KMS-11 (cell line): ENCODE results near the gene HLF.

ENCODE experiments used
- H2AFZ ChIP-seq: fragments of 200-600 bp; sonication (generic); 2 replicates; pipeline ENCODE4 v1.6.1; 2016; ENCODE audit warnings: antibody characterized with exemption, mixed run types, low read depth
- H3K27ac ChIP-seq: fragments of 200-600 bp; sonication (generic); 2 replicates; pipeline ENCODE4 v1.6.1; 2016; ENCODE audit warnings: mild to moderate bottlenecking, mixed run types
- H3K27me3 ChIP-seq: fragments of 200-600 bp; sonication (generic); 2 replicates; pipeline ENCODE4 v1.6.1; 2017; ENCODE audit warnings: mild to moderate bottlenecking, low read depth, mixed run types, moderate library complexity; ENCODE audit not compliant: insufficient read depth
- H3K36me3 ChIP-seq: fragments of 200-600 bp; sonication (generic); 2 replicates; pipeline ENCODE4 v1.6.1; 2017; ENCODE audit warnings: mild to moderate bottlenecking, mixed run types; ENCODE audit not compliant: insufficient read depth
- H3K4me1 ChIP-seq: fragments of 200-600 bp; sonication (generic); 2 replicates; pipeline ENCODE4 v1.6.1; 2016; ENCODE audit warnings: mild to moderate bottlenecking, low read depth, mixed run types; ENCODE audit not compliant: poor library complexity, severe bottlenecking
- H3K4me2 ChIP-seq: fragments of 200-600 bp; sonication (generic); 2 replicates; pipeline ENCODE4 v1.7.0; 2016; ENCODE audit warnings: mild to moderate bottlenecking, mixed run types
- H3K4me3 ChIP-seq: fragments of 200-600 bp; sonication (generic); IDR thresholded peaks from 2 replicates; pipeline ENCODE4 v1.6.1; 2017; ENCODE audit warnings: low read depth, low read length, mixed read lengths; ENCODE audit not compliant: insufficient read depth
- H3K79me2 ChIP-seq: fragments of 200-600 bp; sonication (generic); 2 replicates; pipeline ENCODE4 v1.6.1; 2016; ENCODE audit warnings: low read depth, mixed run types; ENCODE audit not compliant: insufficient read depth
- H3K9ac ChIP-seq: fragments of 200-600 bp; sonication (generic); 2 replicates; pipeline ENCODE4 v1.6.1; 2016; ENCODE audit warnings: mild to moderate bottlenecking, mixed run types
- H4K20me1 ChIP-seq: fragments of 200-600 bp; sonication (generic); 2 replicates; pipeline ENCODE4 v1.6.1; 2016; ENCODE audit warnings: mild to moderate bottlenecking, mixed run types; ENCODE audit not compliant: insufficient read depth
- TF ChIP-seq, protein P1 (sequence below): fragments of 200-600 bp; sonication (generic); conservative IDR thresholded peaks from 2 replicates; pipeline ENCODE4 v1.6.1; 2017; ENCODE audit warnings: low read depth, mild to moderate bottlenecking, antibody characterized with exemption, low read length, moderate library complexity, mixed read lengths

The HLF gene

DNA sequence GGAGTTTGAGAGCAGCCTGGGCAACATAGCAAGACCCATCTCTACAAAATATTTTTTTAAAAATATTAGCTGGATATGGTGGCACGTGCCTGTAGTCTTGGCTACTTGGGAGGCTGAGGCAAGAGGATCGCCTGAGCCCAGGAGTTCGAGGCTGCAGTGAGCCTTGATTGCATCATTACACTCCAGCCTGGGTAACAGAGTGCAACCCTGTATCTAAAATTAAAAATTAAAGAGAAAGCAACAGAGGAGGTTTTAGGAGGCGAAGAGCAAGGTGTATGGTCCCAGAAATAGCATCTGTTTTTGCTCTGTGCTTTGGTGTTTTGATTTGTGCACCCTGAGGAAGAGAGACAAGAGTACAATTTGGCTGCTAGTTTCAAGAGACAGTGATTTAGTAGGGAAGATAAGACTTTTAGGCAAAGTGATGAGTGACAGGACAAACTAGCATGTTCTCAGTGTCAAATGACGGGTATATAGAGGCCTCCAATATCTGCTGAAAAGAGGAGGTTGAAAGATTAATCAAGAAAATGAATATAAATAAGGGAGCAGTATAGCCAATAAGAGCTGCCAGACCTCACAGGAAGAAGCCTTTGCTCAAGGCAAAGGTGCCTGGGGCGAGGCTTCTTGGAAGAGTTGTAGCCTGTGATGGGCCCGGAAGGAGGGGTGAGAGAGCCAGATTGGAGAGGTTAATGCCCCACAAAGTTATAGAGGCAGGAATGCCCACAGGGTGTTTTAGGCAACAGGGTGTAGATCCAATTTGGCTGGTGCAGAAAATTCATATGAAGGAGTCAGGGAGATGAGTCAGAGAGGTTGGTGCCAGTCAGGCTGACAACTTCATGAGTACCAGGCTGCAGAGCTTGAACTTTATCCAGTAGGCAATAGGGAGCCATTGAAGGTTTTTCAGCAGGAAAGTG lies 11.4 kb downstream of the HLF start:
- H3K4me3 ChIP-seq: no peak overlapping the region
- H4K20me1 ChIP-seq: no peaks in the 10 kb centered on the region
- H3K4me2 ChIP-seq: no peak overlapping the region
- TF ChIP-seq, protein P1, sequence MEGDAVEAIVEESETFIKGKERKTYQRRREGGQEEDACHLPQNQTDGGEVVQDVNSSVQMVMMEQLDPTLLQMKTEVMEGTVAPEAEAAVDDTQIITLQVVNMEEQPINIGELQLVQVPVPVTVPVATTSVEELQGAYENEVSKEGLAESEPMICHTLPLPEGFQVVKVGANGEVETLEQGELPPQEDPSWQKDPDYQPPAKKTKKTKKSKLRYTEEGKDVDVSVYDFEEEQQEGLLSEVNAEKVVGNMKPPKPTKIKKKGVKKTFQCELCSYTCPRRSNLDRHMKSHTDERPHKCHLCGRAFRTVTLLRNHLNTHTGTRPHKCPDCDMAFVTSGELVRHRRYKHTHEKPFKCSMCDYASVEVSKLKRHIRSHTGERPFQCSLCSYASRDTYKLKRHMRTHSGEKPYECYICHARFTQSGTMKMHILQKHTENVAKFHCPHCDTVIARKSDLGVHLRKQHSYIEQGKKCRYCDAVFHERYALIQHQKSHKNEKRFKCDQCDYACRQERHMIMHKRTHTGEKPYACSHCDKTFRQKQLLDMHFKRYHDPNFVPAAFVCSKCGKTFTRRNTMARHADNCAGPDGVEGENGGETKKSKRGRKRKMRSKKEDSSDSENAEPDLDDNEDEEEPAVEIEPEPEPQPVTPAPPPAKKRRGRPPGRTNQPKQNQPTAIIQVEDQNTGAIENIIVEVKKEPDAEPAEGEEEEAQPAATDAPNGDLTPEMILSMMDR: no peak
- H3K36me3 ChIP-seq: no peaks in the 10 kb centered on the region
- no peak overlapping the region for H3K9ac ChIP-seq
- H3K27me3 ChIP-seq: no peaks in the 10 kb centered on the region
- no peak overlapping the region for H3K27ac ChIP-seq
- no peaks in the 10 kb centered on the region for H3K79me2 ChIP-seq
- H3K4me1 ChIP-seq: no peaks in the 10 kb centered on the region
- no peak overlapping the region for H2AFZ ChIP-seq

DNA sequence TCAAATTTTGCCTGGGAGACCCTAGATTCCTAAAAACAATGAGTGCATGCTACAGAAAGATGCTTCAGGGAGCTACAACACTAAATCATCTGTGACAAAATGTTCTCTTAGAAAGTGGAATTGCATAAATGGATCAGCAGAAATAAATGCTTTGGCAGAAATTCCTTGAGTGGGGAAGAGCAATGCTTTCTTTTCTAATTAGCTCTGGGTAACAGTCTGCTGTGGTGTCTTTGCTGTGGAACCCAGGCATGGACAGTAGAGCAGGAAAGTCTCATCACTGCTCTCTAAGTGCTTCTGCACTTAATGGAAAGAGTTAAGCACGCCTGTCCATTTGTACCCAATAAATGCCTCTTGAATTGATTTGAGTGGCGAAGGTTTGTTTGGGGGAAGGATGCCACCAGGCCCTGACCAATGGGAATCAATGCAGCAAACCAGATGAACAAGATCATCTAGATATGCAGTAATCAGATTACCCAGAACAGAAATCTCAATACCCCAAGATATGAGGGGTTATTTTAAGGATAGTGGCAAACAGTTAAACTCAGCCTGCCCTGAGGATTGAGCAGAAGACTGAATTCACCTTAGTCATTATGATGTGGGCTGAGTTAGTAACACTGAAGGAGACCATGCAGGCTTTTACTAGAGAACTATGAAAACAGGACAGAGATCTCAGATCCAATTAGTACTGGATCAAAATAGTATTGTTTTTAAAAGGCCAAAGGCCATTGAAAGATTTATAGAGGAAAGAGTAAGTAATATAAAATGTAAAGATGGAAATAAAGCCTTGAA lies 13.6 kb downstream of the HLF start:
- Histone ChIP-seq H3K36me3 (no peaks in the 10 kb centered on the region), H3K9ac (no peak overlapping the region), H4K20me1 (no peaks in the 10 kb centered on the region), H2AFZ (no peak overlapping the region), H3K79me2 (no peaks in the 10 kb centered on the region), H3K4me1 (no peaks in the 10 kb centered on the region), H3K4me3 (no peak overlapping the region), H3K4me2 (no peak overlapping the region), H3K27ac (no peak overlapping the region), H3K27me3 (no peaks in the 10 kb centered on the region)
- TF ChIP-seq, protein P1: no peak

DNA sequence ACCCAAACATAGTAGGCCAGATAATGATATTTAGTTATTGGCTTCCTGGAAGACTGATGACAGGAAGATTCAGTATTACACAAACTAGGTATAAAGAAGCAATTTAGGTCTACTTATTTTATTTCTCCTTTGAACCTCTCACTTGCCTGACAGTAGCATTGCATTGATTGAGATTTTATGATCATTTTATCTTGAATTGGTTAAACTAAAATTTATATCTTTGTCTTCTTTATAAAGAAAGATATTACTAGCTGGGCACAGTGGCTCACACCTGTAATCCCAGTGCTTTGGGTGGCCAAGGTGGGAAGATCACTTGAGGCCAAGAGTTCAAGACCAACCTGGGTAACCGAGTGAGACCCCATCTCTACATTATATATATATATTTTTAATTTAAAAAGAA lies 14.4 kb downstream of the HLF start:
- TF ChIP-seq, protein P1: no peak
- Histone ChIP-seq H4K20me1 (no peaks in the 10 kb centered on the region), H3K36me3 (no peaks in the 10 kb centered on the region), H3K79me2 (no peaks in the 10 kb centered on the region), H3K27ac (no peak overlapping the region), H3K27me3 (no peaks in the 10 kb centered on the region), H3K4me3 (no peak overlapping the region), H2AFZ (no peak overlapping the region), H3K4me1 (no peaks in the 10 kb centered on the region), H3K4me2 (no peak overlapping the region), H3K9ac (no peak overlapping the region)

DNA sequence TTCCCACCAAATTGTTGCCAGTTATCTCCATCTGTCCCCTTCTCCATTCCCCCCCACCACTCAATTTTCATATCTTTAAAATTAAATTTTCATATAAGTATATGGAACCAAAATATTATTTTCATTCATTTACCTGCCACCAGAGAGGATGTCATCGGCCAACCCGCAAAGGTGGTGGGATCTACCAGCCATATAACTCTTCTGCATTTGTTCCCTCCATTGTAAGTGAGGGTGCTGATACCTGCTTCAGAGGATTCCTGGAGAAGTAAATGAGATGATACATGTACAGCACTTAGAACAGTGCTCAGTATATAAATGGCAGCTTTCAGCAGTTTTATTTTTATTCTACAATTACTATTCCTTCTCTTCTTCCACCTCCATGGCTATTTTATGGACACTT lies 15.0 kb downstream of the HLF start:
- H3K79me2 ChIP-seq: no peaks in the 10 kb centered on the region
- no peak overlapping the region for H3K4me2 ChIP-seq
- H3K27ac ChIP-seq: no peak overlapping the region
- no peak overlapping the region for H3K4me3 ChIP-seq
- H3K4me1 ChIP-seq: no peaks in the 10 kb centered on the region
- no peaks in the 10 kb centered on the region for H3K27me3 ChIP-seq
- no peak overlapping the region for H3K9ac ChIP-seq
- H3K36me3 ChIP-seq: no peaks in the 10 kb centered on the region
- no peak overlapping the region for H2AFZ ChIP-seq
- H4K20me1 ChIP-seq: no peaks in the 10 kb centered on the region
- TF ChIP-seq, protein P1: no peak
